CD14-positive monocyte (primary cell): Measurements from ENCODE around the gene TUBB. TPM values are rescaled to one million over a fixed set of nuclear protein-coding genes. Genes with fewer than 3 reads are reported as not detected.

Experiments used
- DNase-seq, 3 donors: peaks; one replicate each; pipeline ENCODE4 v3.0.0-alpha.2; 2011 to 2022
- H2AFZ ChIP-seq: 2 replicates; pipeline ENCODE4 v1.6.0; 2012; ENCODE audit warnings: mild to moderate bottlenecking, low read depth, low read length, inconsistent platforms; ENCODE audit not compliant: insufficient read depth, poor library complexity, severe bottlenecking
- H3K27ac ChIP-seq, 2 donors: 1 replicate in 1 of 2; 2 replicates in 1 of 2; pipeline ENCODE4 v1.5.1; 2012 to 2013; ENCODE audit warnings: low read length in 2 of 2, control low read depth in 1 of 2, inconsistent platforms in 1 of 2, low read depth in 1 of 2, mild to moderate bottlenecking in 1 of 2
- H3K27me3 ChIP-seq, 2 donors: one replicate each; pipeline versions ENCODE4 v1.6.0 to v1.6.1; 2011 to 2013; ENCODE audit warnings: low read length in 2 of 2; ENCODE audit not compliant: control insufficient read depth in 2 of 2, insufficient read depth in 2 of 2
- H3K36me3 ChIP-seq, 2 donors: replicated peaks in 1 of 2; 1 replicate in 1 of 2; 2 replicates in 1 of 2; pipeline versions ENCODE4 v1.5.1 to v1.6.1; 2012 to 2013; ENCODE audit warnings: low read length in 2 of 2, control low read depth in 1 of 2, inconsistent platforms in 1 of 2, mild to moderate bottlenecking in 1 of 2; ENCODE audit not compliant: insufficient read depth in 2 of 2, control insufficient read depth in 1 of 2
- H3K4me1 ChIP-seq, 2 donors: 1 replicate in 1 of 2; 2 replicates in 1 of 2; pipeline versions ENCODE4 v1.5.1 to v1.6.1; 2012 to 2013; ENCODE audit warnings: low read length in 2 of 2, control low read depth in 1 of 2, inconsistent platforms in 1 of 2, mild to moderate bottlenecking in 1 of 2, moderate library complexity in 1 of 2; ENCODE audit not compliant: insufficient read depth in 2 of 2, control insufficient read depth in 1 of 2
- H3K4me2 ChIP-seq: replicated peaks from 2 replicates; pipeline ENCODE3; 2012; ENCODE audit warnings: low read length, moderate library complexity, mild to moderate bottlenecking; ENCODE audit not compliant: poor library complexity, severe bottlenecking; ENCODE audit errors: extremely low read depth
- H3K4me3 ChIP-seq, 3 experiments: fragments of 200-600 bp in 1 of 3; sonication (generic) in 1 of 3; replicated peaks in 1 of 3; 1 replicate in 2 of 3; 2 replicates in 1 of 3; pipeline ENCODE4 v1.5.1; 2011 to 2013; ENCODE audit warnings: low read length in 3 of 3, mild to moderate bottlenecking in 3 of 3, control low read depth in 2 of 3, low read depth in 2 of 3, inconsistent platforms in 1 of 3, moderate library complexity in 1 of 3
- H3K79me2 ChIP-seq: 2 replicates; pipeline ENCODE4 v1.6.0; 2012; ENCODE audit warnings: mild to moderate bottlenecking, control low read depth, inconsistent platforms, low read length, moderate library complexity; ENCODE audit not compliant: insufficient read depth
- H3K9ac ChIP-seq: 2 replicates; pipeline ENCODE4 v1.6.0; 2017; ENCODE audit warnings: low read length, mild to moderate bottlenecking; ENCODE audit not compliant: insufficient read depth, poor library complexity, severe bottlenecking
- H3K9me3 ChIP-seq, 2 donors: replicated peaks in 1 of 2; 1 replicate in 1 of 2; 2 replicates in 1 of 2; pipeline versions ENCODE4 v1.5.1 to v1.6.1; 2012 to 2013; ENCODE audit warnings: low read length in 2 of 2, control low read depth in 1 of 2; ENCODE audit not compliant: control insufficient read depth in 1 of 2, insufficient read depth in 1 of 2
- H4K20me1 ChIP-seq: 2 replicates; pipeline ENCODE4 v1.6.0; 2012; ENCODE audit warnings: mild to moderate bottlenecking, low read length, control low read depth, moderate library complexity; ENCODE audit not compliant: insufficient read depth
- H3K27ac Mint-ChIP-seq, 7 donors: one replicate each; pipeline ENCODE4 v1.8.0; 2020; ENCODE audit warnings: mild to moderate bottlenecking in 7 of 7, mixed read lengths in 7 of 7, moderate library complexity in 6 of 7, inconsistent platforms in 2 of 7
- H3K27me3 Mint-ChIP-seq, 3 donors: one replicate each; pipeline ENCODE4 v1.8.0; 2021 to 2022; ENCODE audit warnings: low read depth in 3 of 3, mild to moderate bottlenecking in 3 of 3, mixed read lengths in 3 of 3, moderate library complexity in 3 of 3, inconsistent platforms in 1 of 3
- H3K36me3 Mint-ChIP-seq, 2 donors: one replicate each; pipeline ENCODE4 v1.8.0; 2020; ENCODE audit warnings: mixed read lengths in 2 of 2, inconsistent platforms in 1 of 2, mild to moderate bottlenecking in 1 of 2
- H3K4me1 Mint-ChIP-seq: one replicate; pipeline ENCODE4 v1.8.0; 2020; ENCODE audit warnings: mild to moderate bottlenecking, mixed read lengths
- H3K4me3 Mint-ChIP-seq, 2 donors: one replicate each; pipeline ENCODE4 v1.8.0; 2020; ENCODE audit warnings: mild to moderate bottlenecking in 2 of 2, mixed read lengths in 2 of 2, moderate library complexity in 1 of 2
- H3K9me3 Mint-ChIP-seq, 7 donors: one replicate each; pipeline ENCODE4 v1.8.0; 2020 to 2022; ENCODE audit warnings: mixed read lengths in 7 of 7, mild to moderate bottlenecking in 6 of 7, moderate library complexity in 6 of 7, inconsistent platforms in 2 of 7
- WGBS: methylation state at CpG from one replicate; pipeline ENCODE4 v1.1.5; 2013; ENCODE audit warnings: missing lambda C conversion rate; ENCODE audit not compliant: insufficient coverage; 5-methylcytosine and 5-hydroxymethylcytosine counted together
- intact Hi-C, 2 donors: fragments of 100-400 bp; cut with micrococcal nuclease; formaldehyde crosslinking; loops; one replicate each; pipeline versions ENCODE4 v1.15.0 to v1.15.1; 2023
- polyA plus RNA-seq, 3 donors: library from polyadenylated mRNA; depleted of rRNA in 1 of 3; unstranded in 2 of 3; stranded (reverse) in 1 of 3; fragments of 300-500 nt in 2 of 3; fragments of >200 nt in 1 of 3; fragmentation: Illumina TruSeq in 2 of 3; gene quantifications; 1 replicate in 2 of 3; 2 replicates in 1 of 3; pipeline ENCODE4 v1.2.3, GENCODE V29; 2012 to 2021
- TF ChIP-seq, protein P1 (sequence below): fragments of 200-600 bp; IDR thresholded peaks from one replicate; pipeline ENCODE4 v1.8.0; 2022; ENCODE audit warnings: antibody characterized with exemption, mild to moderate bottlenecking

Gene TUBB
- polyA plus RNA-seq, 3 donors: 48.4 to 130 (median 57.0) TPM

GRCh38 chr6:30741789-30742315, 21.7 kb downstream of the TUBB start:
- TF ChIP-seq, protein P1, sequence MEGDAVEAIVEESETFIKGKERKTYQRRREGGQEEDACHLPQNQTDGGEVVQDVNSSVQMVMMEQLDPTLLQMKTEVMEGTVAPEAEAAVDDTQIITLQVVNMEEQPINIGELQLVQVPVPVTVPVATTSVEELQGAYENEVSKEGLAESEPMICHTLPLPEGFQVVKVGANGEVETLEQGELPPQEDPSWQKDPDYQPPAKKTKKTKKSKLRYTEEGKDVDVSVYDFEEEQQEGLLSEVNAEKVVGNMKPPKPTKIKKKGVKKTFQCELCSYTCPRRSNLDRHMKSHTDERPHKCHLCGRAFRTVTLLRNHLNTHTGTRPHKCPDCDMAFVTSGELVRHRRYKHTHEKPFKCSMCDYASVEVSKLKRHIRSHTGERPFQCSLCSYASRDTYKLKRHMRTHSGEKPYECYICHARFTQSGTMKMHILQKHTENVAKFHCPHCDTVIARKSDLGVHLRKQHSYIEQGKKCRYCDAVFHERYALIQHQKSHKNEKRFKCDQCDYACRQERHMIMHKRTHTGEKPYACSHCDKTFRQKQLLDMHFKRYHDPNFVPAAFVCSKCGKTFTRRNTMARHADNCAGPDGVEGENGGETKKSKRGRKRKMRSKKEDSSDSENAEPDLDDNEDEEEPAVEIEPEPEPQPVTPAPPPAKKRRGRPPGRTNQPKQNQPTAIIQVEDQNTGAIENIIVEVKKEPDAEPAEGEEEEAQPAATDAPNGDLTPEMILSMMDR: no peak
- Histone ChIP-seq H3K36me3 (peaks cover 19 to 34% of the 10 kb centered on the region in 2 donors), H3K9ac (peak overlapping the region; percentile 74), H4K20me1 (peaks cover 60% of the 10 kb centered on the region), H3K27me3 (peaks cover 0 to 4% of the 10 kb centered on the region in 2 donors), H3K79me2 (peaks cover 43% of the 10 kb centered on the region), H3K9me3 (no peaks in the 10 kb centered on the region), H3K27ac (peak overlapping the region; percentile 11 to 74), H3K4me1 (peaks cover 29 to 56% of the 10 kb centered on the region in 2 donors), H2AFZ (peak overlapping the region; percentile 80), H3K4me3 (peak overlapping the region; percentile 82 to 97 (median 90)), H3K4me2 (peak overlapping the region; percentile 96)
- intact Hi-C loops: loop anchor here (2.0 to 10.0 kb wide), 7 partner anchors 35 to 343 kb away; partner anchors contain the start of genes MRPS18B (in 1 of the 2) and PPP1R10 (in 1 of the 2)
- H3K36me3 Mint-ChIP-seq: peaks cover 36 to 38% of the 10 kb centered on the region in 2 donors
- peak overlapping the region; percentile 92 to 99 for H3K4me3 Mint-ChIP-seq
- WGBS: 11% methylated on average over 9 of the region's 13 CpGs
- H3K4me1 Mint-ChIP-seq: peaks cover 52% of the 10 kb centered on the region
- H3K27me3 Mint-ChIP-seq: peaks cover 3 to 5% (median 5%) of the 10 kb centered on the region in 3 donors
- peak overlapping the region; percentile 51 to 99 (median 79) for H3K27ac Mint-ChIP-seq
- peaks cover 0 to 3% (median 0%) of the 10 kb centered on the region in 7 donors for H3K9me3 Mint-ChIP-seq
- no peak for DNase-seq

DNA sequence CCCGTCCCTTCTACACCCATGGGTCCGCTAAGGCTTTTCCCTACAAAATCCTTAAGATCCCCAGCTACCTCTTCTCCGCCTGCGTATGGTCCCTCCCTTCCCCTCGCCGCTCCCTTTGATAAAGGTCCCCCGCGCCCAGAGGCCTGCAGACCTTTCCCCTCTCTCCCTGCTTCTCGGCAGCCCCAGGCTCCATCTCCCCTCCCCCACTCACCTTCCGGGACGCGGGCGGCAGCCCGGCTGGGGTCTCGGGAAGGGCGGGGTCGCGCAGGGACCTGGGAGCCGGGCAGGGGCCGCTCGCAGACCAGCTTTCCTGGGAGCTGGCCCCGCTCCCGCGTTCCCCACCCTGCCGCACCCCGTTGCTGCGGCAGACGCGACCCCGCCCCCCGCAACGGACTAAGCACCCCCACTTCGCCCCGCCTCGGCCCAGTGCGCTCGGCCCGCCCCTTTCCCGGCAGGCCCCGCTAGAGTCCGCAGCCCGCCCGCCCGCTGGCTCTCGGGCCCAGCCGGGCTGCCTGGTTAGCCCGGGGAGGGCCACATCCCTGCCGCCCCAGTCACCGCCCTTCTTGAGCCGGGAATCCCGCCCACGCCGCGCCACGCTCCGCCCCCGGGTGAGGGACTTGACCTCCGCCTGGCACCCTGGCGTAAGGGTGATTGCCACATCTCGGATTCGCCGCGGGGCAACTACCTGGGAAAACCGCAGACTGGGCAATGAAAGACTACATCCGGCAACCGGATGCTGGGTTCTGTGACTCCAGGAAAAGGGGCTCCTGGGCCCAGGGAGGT, 22.4 kb downstream of the TUBB start, which contains the start of gene FLOT1:
FLOT1 (minus strand) TSS at position 372 of the 783 bp plus-strand sequence. CDS start 498 bp downstream, outside the sequence.
- peak within 1 kb of the TSS; percentile 80 for H2AFZ ChIP-seq
- H3K4me2 ChIP-seq: peak within 1 kb of the TSS; percentile 96
- WGBS: 0% methylated on average over 66 of the region's 66 CpGs
- Mint-ChIP-seq H3K4me3 (peak within 1 kb of the TSS; percentile 99), H3K27me3 (peaks cover 5 to 12% (median 5%) of the 10 kb centered on the region in 3 donors), H3K9me3 (peaks cover 0 to 3% (median 0%) of the 10 kb centered on the region in 7 donors), H3K27ac (peak within 1 kb of the TSS; percentile 94 to 99 (median 97)), H3K4me1 (peaks cover 45% of the 10 kb centered on the region), H3K36me3 (peaks cover 33 to 34% of the 10 kb centered on the region in 2 donors)
- TF ChIP-seq, protein P1: no peak
- peak within 1 kb of the TSS; percentile 84 for H3K9ac ChIP-seq
- H3K27me3 ChIP-seq: peaks cover 0 to 4% of the 10 kb centered on the region in 2 donors
- peak within 1 kb of the TSS; percentile 82 to 97 (median 90) for H3K4me3 ChIP-seq
- peaks cover 54% of the 10 kb centered on the region for H4K20me1 ChIP-seq
- peaks cover 22 to 49% of the 10 kb centered on the region in 2 donors for H3K4me1 ChIP-seq
- DNase-seq: peak; percentile 95 to 98 (median 96)
- peaks cover 43% of the 10 kb centered on the region for H3K79me2 ChIP-seq
- H3K36me3 ChIP-seq: peaks cover 19 to 34% of the 10 kb centered on the region in 2 donors
- intact Hi-C loops: loop anchor here (2.0 to 10.0 kb wide), 7 partner anchors 35 to 342 kb away; partner anchors contain the start of genes MRPS18B (in 1 of the 2) and PPP1R10 (in 1 of the 2)
- no peaks in the 10 kb centered on the region for H3K9me3 ChIP-seq
- peak within 1 kb of the TSS; percentile 64 to 87 for H3K27ac ChIP-seq
